GM18861 (cell line): ENCODE measurements around the gene SMIM22.

Experiments
- ATAC-seq: cut with Tn5 transposase; IDR thresholded peaks from one replicate; pipeline ENCODE4 v1.9.1; 2021; ENCODE audit not compliant: unreplicated experiment

Gene SMIM22

GRCh38 chr16:4795181-4795827 is at the start of gene SMIM22:
Gene SMIM22, plus strand, starts transcription at chr16:4795369. Its CDS starts 366 bp downstream, at chr16:4795735.
- ATAC-seq: no peak

GRCh38 chr16:4746215-4746614 is 49.0 kb upstream of the SMIM22 start:
- ATAC-seq: no peak

- no peak for ATAC-seq
Measured at GRCh38 chr16:4746991-4747574, 48.1 kb upstream of the SMIM22 start.

DNA sequence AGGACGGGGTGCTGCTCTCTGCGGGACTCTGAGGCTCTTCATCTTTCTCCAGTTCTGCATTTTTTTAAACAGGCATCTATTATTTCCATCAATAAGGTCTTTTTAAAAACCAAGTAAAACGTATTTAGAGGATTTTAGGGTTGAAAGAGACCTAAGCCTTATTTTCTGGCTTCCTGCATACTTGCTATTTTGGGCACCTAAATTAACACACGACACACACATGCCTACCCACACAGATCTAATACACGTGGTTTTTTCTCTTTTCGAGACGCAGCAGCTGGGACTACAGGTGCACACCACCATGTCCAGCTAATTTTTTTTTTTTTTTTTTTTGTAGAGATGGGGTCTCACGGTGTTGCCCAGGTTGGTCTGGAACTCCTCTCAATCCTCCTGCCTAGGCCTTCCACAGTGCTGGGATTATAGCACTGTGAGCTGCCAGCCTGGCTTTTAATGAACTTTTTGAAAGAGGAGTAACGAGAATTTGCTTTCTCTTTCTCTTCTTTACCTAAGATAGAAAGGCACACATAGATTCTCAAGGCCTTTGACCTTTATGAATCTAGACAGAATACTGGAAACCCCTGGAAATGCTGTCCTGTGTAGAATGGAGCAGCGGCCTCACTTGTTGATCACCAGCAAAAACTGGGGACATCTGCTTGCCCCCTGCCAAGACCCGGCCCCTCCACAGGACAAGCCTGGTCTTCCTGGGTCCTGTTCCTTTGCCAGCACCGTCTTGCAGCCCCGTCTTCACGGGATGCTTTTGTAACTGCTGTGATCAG is 47.1 kb upstream of the SMIM22 start:
- ATAC-seq: no peak

GRCh38 chr16:4748682-4749411 is 46.3 kb upstream of the SMIM22 start:
- ATAC-seq: no peak

DNA sequence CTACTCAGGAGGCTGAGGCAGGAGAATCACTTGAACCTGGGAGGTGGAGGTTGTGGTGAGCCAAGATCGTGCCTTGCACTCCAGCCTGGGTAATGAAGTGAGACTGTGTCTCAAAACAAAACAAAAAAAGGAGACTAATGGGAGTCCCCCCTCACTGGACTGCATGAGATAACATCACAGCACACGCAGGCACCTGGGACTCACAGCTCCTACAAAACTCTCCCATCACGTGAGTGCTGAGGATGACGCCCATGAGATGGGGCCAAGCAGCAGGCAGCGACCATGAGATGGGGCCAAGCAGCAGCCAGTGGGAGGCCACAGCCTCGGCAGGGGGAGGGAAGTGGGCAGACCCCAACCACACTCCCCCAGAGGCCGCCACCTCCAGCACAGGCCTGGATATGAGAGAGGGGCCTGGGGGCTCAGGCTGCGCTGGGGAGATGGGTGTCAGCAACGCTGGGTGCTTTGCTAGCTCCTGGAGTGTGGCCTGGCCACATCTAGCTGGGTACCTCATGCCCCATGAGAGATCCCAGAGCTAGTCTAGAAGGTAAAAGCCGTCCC is 45.4 kb upstream of the SMIM22 start:
- ATAC-seq: no peak

GRCh38 chr16:4750896-4751295 is 44.3 kb upstream of the SMIM22 start:
- no peak for ATAC-seq

DNA sequence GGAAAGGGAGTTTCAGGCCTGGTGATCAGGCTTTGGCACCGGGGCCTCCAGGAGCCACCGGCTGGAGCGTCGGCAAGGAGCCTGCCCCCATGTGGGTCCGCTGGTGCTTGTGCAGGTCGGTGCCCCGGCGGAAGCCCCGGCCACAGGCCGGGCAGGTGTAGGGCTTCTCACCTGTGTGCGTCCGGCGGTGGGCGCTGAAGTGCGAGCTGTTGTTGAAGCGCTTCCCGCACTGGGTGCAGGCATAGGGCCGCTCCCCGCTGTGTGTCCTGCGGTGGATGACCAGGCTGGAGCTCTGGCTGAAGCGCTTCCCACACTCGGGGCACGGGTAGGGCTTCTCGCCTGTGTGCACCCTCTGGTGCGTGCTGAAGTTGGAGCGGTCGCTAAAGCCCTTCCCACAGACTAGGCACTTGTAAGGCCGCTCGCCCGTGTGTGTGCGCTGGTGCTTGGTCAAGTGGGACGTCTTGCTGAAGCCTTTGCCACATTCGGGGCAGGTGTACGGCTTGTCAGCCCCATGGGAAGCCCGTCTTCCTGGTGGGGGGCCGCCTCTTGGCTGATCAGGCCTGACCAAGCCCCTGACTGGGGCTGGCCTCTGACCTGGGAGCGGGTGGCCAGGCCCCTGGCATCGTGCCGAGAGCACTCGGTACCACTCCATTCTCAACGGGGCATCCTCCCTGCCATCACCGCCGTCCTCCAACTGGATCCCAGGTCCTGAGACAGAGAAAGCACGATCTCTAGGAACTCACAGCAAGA is 42.6 kb upstream of the SMIM22 start:
- ATAC-seq: no peak

DNA sequence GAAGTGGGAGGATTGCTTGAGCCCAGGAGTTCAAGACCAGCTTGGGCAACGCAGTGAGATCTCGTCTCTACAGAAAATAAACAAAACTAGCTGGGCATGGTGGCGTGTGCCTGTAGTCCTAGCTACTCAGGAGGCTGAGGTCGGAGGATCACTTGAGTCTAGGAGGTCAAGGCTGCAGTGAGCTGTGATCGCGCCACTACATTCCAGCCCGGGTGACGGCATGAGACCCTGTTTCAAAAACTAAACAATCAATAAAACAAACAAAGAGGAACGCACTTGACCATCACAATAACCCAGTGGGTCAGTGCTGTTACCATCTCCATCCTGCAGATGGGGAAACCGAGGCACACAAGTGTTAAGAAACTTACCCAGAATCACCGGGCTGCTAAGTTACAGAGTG is 41.9 kb upstream of the SMIM22 start:
- no peak for ATAC-seq

- no peak for ATAC-seq
Measured at GRCh38 chr16:4754865-4755264, 40.3 kb upstream of the SMIM22 start.

DNA sequence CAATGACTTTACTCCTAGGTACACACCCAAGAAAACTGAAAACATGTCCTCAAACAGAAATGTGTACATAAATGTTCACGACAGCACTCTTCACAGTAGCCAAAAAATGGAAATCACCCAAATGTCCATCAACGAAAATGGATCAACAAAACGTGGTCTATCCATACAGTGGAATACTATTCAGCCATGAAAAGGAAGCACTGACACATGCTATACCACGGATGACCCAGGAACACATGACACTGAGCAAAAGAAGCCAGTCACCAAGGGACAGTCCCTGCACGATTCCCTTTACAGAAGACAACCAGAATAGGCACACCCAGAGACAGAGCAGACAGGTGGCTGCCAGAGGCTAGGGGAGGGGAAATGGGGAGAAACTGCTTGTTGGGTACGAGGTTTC is 39.5 kb upstream of the SMIM22 start:
- no peak for ATAC-seq

DNA sequence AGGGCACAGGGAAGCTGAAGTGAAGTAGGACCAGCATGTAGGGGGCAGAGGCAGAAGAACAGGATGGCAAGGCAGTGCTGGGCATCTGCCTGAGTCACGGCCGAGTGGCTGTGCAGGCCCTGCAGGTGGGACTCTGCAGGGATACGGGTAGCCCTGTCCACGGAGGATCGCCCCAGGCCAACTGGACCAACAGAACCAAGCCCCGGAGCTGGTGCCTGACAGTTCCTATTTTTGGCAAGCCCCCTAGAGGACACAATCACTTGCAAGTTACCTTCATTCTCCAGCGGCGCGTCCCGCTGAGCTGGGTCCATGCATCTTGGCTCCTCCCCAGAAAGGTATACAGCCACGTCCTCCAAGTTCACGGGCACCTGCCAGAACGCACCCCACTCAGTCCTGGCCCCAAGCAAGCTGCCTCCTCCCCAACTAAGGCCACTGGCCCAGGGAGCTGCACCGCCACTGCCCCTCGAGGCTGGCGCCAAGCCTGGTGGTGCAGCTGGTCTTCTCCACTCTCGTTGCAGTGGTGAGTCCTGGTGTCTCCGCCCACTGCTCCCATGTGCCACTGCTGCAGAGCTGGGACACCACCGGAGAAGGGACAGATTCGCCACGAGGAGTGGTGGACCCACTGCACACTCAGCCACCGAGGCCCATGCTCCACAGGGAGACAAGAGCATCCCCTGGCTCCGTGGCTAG is 34.8 kb upstream of the SMIM22 start:
- no peak for ATAC-seq

GRCh38 chr16:4762205-4762604 is 33.0 kb upstream of the SMIM22 start:
- ATAC-seq: no peak

GRCh38 chr16:4763791-4764190 is 31.4 kb upstream of the SMIM22 start:
- ATAC-seq: no peak

GRCh38 chr16:4765511-4766474 is 29.4 kb upstream of the SMIM22 start:
- no peak for ATAC-seq

DNA sequence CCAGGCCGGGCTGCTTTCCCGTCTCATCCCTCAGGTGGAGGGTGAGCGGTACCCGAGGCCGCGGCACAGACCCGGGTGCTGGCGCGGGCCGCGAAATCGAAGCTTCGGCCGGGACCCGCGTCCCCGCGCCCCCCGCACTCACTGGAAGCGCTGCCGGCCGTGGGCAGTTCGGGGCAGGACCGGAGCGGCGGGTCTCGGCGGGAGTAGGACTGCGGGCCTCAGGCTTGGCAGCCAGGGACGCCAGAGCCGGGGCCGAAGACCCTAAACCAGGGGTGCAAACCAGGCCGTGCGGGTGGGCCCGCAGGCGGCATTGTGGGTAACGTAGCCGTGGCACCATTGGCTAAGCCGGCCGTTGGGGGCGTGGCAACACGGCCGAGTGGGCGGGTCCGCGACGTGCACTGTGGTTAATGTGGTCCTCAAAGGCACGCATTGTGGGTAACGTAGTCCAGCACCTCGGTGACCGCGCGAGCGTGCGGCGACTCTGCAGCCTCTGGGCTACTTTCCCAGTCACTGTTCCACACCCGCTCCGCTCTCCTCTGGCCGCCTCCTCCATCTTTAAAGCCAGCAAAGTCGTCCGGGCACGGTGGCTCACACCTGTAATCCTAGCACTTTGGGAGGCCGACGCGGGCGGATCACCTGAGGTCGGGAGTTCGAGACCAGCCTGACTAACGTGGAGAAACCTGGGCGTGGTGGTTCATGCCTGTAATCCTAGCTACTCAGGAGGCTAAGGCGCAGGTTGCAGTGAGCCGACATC is 28.1 kb upstream of the SMIM22 start, which contains the start of gene ZNF500:
ZNF500 (minus strand) TSS at position 288 of the 754 bp plus-strand sequence. CDS start 1,184 bp downstream, outside the sequence.
- ATAC-seq: peak; percentile 83

DNA sequence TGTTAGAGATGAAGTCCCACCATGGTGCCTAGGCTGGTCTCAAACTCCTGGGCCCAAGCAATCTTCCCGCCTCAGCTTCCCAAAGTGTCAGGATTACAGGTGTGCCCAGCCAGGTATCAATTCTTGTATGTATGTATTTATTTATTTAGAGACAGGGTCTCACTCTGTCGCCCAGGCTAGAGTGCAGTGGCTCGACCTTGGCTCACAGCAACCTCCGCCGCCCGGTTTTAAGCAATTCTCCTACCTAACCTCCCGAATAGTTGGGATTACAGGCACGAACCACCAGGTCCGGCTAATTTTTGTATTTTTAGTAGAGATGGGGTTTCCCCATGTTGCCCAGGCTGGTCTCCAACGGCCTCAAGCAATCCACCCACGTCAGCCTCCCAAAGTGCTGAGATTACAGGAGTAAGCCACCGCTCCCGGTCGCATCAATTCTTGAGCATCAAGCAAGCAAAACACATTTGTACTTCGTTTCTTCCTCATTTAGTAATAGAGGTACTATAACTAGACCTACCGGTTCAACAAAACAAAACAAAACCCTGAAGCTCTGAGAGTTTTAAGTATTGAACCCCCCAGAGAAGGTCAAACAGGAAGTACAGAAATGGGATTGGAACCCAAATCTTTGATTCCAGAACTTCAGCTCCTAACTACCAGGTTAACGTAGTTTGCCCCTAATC is 27.2 kb upstream of the SMIM22 start:
- no peak for ATAC-seq
